ENCODE measurements around the gene AHSA1.

Gene AHSA1

GRCh38 chr14:77507762-77508161, 49.9 kb downstream of the AHSA1 start:
- no peak for DNase-seq

GRCh38 chr14:77508249-77508648, 50.4 kb downstream of the AHSA1 start:
- no peak for DNase-seq

DNA sequence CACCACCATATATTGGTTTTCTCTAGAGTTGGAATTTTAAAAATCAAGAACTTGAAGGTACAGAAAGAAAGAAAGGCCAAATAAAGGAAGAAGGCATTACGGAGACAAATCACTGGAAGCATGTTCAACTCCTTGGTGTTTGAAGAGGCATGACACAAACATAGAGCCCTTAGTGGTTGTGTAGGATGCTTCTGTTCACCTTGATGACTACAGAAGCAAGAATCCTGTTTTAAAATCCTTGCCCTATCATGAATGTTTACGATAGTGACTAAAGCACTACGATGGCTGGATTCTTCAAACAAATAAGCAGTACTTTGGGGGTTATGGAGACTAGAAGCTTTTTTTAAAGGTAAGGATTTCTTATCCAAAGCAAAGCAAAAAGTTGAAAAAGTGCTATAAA, 51.0 kb downstream of the AHSA1 start:
- no peak for DNase-seq

DNA sequence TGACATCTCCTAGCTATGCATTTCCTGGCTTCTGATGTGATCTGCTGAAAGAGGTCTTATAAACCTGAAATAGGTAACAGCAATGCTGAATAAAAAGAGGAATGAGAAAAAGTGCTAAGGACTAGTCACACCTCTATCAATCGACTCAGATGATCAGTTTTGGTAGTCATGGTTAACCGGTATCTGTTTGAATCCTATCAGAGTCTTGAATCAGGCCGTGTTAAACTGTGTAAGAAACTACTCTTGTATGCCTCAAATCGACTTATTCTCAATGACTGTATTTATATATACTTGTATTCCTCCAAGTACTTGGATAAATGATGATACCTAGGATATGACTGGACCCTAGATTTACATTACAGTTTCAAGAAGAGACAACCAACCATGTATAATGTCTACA, 51.5 kb downstream of the AHSA1 start:
- no peak for DNase-seq

DNA sequence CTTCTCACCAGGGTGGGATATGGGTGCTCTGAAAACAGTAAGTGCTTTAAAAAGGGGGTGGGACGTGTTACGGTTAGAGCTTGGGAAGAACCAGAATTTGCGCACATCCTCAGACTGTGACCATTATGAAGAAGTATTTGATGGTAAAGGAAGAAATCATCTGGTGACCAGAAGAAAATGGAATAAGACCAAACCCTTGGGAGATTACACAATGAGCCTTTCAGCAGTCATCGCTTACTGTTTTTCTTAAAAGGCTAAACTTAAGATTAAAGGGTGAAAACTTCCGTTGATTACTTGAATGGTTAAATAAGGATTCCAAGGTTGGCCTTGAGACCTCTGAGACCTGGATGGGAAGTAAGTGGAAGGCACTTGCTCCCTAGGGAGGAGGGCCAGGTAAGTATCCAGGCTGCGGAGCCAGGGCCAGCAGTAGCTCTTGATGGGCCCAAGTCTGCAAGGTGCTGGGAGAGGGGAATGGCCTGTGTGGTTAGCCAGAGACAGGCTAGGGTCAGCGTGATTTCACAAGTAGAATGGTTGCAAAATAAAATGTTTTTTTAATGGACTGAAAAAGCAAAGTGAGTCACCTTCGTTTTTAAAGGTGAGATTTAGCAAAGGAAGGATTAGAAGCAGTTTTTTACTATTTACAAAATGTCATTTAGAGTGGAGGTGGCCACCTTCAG, 53.7 kb downstream of the AHSA1 start:
- no peak for DNase-seq

- no peak for DNase-seq
These were observed 58.2 kb downstream of the AHSA1 start for GRCh38 chr14:77516126-77516525.

Data from nucleus accumbens (tissue), 56 donors.